NCI-H82 treated with DMSO at 0.1 percent for 48 hours (cell line): ENCODE results near the gene GPS1.

Source experiments
- DNase-seq: peaks from one replicate; lab custom pipeline; 2025; ENCODE audit not compliant: unreplicated experiment; lab: John Stamatoyannopoulos, UW

GPS1 gene

GRCh38 chr17:82086941-82087906, 35.5 kb downstream of the GPS1 start:
- no peak for DNase-seq

GRCh38 chr17:82087961-82088837, 36.5 kb downstream of the GPS1 start:
- DNase-seq: no peak

GRCh38 chr17:82088838-82089722, 37.4 kb downstream of the GPS1 start:
- DNase-seq: no peak

DNA sequence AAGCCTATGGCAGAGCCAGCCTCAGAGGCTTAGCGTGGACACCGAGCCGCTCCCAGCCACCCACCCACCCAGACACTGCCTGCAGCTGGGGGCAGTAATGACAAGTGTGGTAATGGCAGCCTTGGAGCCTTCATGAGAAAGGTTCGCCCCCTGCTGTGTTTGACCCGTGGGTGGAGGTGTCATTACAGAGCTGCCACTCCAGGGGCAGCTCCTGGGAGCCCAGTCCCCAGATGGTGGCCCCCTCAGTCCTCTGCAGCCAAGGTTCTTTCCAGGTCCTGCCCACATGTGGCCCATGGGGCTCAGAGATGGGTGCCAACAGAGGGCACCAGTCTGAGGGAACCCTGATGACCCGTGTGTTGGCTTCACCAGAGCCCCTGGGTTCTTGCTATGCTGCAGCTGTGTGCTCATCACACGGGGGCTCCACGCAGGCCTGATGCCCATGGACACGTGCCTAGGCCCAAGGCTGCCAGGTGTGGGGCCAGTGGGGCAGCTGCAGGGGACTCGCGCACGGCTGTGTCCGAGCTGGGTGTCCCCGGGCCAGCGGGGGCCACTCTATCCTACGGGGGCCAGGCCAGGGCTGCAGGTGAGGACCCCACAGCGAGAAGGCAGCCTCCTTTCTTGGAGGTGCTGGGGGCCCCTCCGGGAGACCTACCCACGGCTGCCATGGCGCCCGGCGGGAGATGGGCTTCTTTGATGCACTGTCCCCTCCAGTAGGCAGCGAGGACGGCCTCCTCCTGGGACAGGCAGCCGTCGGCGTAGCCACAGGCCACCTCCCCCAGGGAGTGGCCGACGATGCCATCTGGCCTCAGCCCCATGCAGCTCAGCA, 38.2 kb downstream of the GPS1 start:
- no peak for DNase-seq

DNA sequence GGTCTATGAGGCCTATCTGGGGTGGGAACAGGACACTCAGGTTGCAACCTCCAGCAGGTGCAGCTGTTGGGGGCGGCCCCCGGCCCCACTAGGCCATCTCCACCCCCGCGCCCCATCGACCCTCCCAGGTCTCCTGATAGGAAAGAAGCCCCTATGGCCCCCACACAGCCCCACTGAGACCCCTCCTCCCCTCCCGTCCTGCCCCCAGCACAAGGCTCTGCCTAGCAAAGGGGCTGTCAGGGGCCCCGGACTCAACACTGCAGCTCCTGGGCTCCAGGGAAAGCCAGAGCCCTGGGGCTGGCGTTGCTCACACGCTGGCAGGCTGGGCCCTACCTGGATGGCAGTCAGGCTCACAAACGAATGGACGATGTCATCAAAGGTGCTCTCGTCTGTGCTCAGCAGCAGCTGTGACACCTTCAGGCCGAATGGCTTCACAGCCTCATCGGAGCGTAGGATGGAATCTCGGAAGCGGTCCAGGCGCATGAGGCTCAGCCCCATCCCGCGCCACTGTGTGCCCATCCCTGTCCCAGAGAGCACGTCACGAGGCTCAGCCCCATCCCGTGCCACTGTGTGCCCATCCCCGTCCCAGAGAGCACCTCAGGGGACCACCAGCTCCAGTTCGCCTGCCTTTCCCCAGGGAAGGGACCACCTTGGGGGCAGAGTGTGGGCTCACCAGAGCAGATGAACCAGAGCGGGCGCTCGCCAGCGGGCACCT, 39.0 kb downstream of the GPS1 start:
- no peak for DNase-seq

GRCh38 chr17:82091264-82092066, 39.8 kb downstream of the GPS1 start:
- DNase-seq: no peak

DNA sequence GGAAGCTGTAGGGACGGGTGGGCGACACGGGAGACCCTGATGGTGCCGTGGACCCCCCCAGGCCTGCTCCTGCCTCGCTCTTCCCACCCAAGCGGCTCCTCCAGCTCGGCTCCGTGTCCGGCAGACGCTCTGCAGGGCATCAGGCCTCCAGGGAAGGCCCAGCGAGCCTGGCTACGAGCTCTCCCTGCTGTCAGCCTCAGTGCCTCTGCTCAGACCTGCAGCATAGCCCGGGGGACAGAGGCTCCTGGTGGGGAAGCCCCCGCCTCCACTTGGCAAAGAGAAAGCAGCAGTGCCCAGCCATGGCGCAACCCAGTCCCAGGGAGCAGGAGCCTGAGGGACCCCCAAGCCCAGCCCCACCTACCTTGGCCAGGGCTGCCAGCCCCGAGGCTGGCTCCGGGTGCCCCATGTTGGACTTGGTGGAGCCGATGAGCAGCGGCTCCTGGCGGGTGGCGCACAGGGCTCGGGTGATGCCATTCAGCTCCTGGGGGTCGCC, 40.4 kb downstream of the GPS1 start:
- DNase-seq: no peak

DNA sequence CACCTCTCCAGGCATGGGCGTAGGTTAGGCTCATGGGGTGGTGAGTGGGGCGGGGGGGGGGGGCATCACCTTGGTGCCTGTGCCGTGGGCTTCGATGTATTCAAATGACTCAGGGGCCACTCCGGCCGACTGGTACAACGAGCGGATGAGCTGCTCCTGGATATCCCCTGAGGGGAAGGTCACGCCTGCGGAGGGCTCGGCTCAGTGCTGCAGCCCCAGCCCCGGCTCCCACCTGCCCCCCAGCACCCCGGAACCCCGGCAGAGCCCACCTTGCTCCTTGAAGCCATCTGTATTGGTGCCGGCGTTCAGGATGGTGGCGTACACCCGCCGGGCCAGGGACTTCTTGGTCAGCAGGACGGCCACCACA, 40.9 kb downstream of the GPS1 start:
- no peak for DNase-seq

GRCh38 chr17:82092995-82093751, 41.5 kb downstream of the GPS1 start:
- DNase-seq: no peak

DNA sequence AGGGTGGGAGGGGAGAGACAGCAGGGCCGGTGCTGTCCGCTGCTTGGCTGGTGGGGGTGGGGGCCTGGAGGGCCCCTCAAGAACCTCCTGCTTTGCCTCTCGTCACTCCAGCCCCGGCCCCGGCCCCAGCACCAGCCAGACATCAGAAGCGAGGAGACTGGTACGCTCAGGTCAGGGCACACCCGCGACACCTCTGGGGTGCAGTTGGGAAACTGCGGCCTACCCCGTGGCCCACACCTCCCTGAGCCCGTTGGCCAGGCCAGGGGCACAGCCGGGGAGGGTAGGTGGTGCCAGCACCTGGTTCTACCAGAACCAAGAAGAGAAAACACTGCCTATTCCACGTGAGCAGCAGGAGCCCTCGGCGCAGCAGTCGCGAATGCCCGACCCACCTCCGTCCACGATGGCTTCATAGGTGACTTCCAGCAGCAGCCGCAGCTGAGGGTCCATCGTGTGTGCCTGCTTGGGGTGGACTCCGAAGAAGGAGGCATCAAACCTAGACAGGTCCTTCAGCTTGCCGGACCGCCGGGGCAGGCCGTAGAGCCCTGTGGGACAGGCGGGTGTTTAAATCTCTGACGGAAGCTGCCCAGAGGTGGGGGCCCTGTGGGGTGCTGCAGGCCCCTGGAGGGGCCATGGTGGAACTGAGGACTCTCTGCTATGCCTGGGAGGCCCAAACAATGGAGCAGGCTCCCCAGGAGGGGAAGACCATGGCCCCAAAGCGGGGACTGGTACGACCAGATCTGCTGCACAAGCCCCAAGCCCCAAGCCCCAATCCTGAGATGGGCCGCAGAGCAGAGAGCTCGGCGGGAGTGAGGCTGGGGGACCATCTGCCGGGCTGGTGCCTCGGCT, 43.5 kb downstream of the GPS1 start:
- no peak for DNase-seq

- no peak for DNase-seq
Measured at GRCh38 chr17:82095777-82096708, 44.3 kb downstream of the GPS1 start.

DNA sequence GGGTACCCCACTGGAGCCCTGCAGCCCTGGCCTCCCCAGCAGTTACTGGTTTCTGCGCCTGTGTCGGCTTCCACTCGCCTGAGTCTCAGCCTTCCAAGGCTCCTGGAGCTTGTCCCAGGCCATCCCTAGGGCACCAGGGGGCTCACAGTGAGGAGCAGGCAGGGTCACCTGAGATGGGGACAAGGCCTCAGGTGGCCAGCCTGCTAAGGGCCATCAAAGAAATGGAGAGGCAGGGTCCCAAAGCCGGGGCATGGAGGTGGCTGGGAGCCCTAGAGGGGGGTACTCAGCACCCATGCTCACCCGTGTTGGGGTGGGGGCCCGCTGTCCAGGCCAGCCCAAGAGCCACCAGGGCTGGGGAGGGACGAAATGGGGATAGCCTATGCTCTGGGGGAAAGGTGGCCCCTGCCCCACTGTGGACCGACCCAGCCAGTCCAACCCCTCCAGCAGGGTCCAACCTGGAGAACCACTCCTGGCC, 45.0 kb downstream of the GPS1 start:
- no peak for DNase-seq

- DNase-seq: no peak
Measured at GRCh38 chr17:82097184-82097918, 45.7 kb downstream of the GPS1 start.

- no peak for DNase-seq
Measured at GRCh38 chr17:82097919-82098168, 46.1 kb downstream of the GPS1 start.
